ENCODE data around the gene SLC15A3. TPM values are rescaled to one million over a fixed set of nuclear protein-coding genes. Genes with fewer than 3 reads are reported as not detected.

SLC15A3 gene
- total RNA-seq, 1 donor from 2014 or later, result 66.3 TPM

GRCh38 chr11:60891103-60891741 is 60.8 kb downstream of the SLC15A3 start:
- no peak for FAIRE-seq
- DNase-seq (ENCODE audit: low read depth), result peak; percentile 15
- peaks cover 20% of the 10 kb centered on the region for H3K36me3 ChIP-seq (ENCODE audit: insufficient read depth, low read length)

DNA sequence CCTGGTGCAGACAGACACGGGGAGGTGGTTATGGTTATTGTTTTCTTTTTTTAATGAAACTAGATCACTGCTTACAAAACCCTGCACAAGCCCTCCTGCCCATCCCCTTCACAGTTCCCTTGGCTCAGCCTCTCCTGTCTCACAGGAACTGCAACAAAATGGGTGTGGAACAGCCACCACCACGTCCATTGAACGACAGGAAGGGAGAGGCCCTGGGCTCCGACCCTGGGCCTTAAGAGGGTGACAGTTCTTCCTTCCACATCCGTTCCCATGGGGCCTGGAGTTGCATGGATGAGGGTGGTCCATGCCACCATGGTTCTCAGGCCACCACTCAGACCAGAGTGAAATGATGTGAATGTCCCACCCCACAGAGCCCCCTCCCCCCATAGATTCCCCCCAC is 61.3 kb downstream of the SLC15A3 start:
- no peak overlapping the region for H2AFZ ChIP-seq (ENCODE audit: low read depth, low read length)
- no peaks in the 10 kb centered on the region for H3K9me3 ChIP-seq (ENCODE audit: insufficient read depth, low read depth, low read length)
- no peak for TF ChIP-seq CTCF (IDR thresholded peaks at IDR 0.05; ENCODE audit: insufficient read depth, low read depth, low read length)
- TF ChIP-seq EZH2 (IDR thresholded peaks at IDR 0.05; ENCODE audit: insufficient read depth, low read length), result no peak
- no peak overlapping the region for H3K4me3 ChIP-seq (ENCODE audit: insufficient read depth, low read depth, low read length)
- H3K4me2 ChIP-seq (ENCODE audit: low read length), result no peak overlapping the region
- H3K36me3 ChIP-seq (ENCODE audit: insufficient read depth, low read length), result peaks cover 15% of the 10 kb centered on the region
- Mint-ChIP-seq H3K9me3 (ENCODE audit: unreplicated experiment) (no peaks in the 10 kb centered on the region), H3K27ac (ENCODE audit: unreplicated experiment) (no peak overlapping the region), H3K36me3 (ENCODE audit: low read depth, unreplicated experiment) (peaks cover 5% of the 10 kb centered on the region), H3K4me3 (ENCODE audit: unreplicated experiment) (no peak overlapping the region), H3K27me3 (ENCODE audit: low read depth, unreplicated experiment) (no peaks in the 10 kb centered on the region), H3K4me1 (ENCODE audit: low read depth, unreplicated experiment) (no peaks in the 10 kb centered on the region)
- no peaks in the 10 kb centered on the region for H3K79me2 ChIP-seq (ENCODE audit: insufficient read depth, low read length)
- H3K27me3 ChIP-seq (ENCODE audit: insufficient read depth, low read length), result no peaks in the 10 kb centered on the region
- H3K9ac ChIP-seq (ENCODE audit: low read length), result no peak overlapping the region
- peaks cover 26% of the 10 kb centered on the region for H4K20me1 ChIP-seq (ENCODE audit: insufficient read depth, low read length)
- H3K27ac ChIP-seq (ENCODE audit: low read depth, low read length), result no peak overlapping the region
- FAIRE-seq (no peak), DNase-seq (ENCODE audit: low read depth) (no peak)
- no peaks in the 10 kb centered on the region for H3K4me1 ChIP-seq (ENCODE audit: insufficient read depth, low read length)

More at GRCh38 chr11:60891103-60891741, 60.8 kb downstream of the SLC15A3 start:
- Mint-ChIP-seq H3K4me3 (ENCODE audit: unreplicated experiment) (no peak overlapping the region), H3K9me3 (ENCODE audit: unreplicated experiment) (no peaks in the 10 kb centered on the region), H3K36me3 (ENCODE audit: low read depth, unreplicated experiment) (peaks cover 9% of the 10 kb centered on the region), H3K4me1 (ENCODE audit: low read depth, unreplicated experiment) (no peaks in the 10 kb centered on the region), H3K27ac (ENCODE audit: unreplicated experiment) (no peak overlapping the region), H3K27me3 (ENCODE audit: low read depth, unreplicated experiment) (no peaks in the 10 kb centered on the region)
- no peak overlapping the region for H3K4me2 ChIP-seq (ENCODE audit: low read length)
- H4K20me1 ChIP-seq (ENCODE audit: insufficient read depth, low read length), result peaks cover 27% of the 10 kb centered on the region
- no peak overlapping the region for H3K9ac ChIP-seq (ENCODE audit: low read length)
- no peaks in the 10 kb centered on the region for H3K79me2 ChIP-seq (ENCODE audit: insufficient read depth, low read length)
- H3K27me3 ChIP-seq (ENCODE audit: insufficient read depth, low read length), result no peaks in the 10 kb centered on the region
- H2AFZ ChIP-seq (ENCODE audit: low read depth, low read length), result no peak overlapping the region
- H3K4me1 ChIP-seq (ENCODE audit: insufficient read depth, low read length), result no peaks in the 10 kb centered on the region
- no peak overlapping the region for H3K27ac ChIP-seq (ENCODE audit: low read depth, low read length)
- TF ChIP-seq EZH2 (IDR thresholded peaks at IDR 0.05; ENCODE audit: insufficient read depth, low read length) (no peak), CTCF (IDR thresholded peaks at IDR 0.05; ENCODE audit: insufficient read depth, low read depth, low read length) (no peak)
- H3K9me3 ChIP-seq (ENCODE audit: insufficient read depth, low read depth, low read length), result no peaks in the 10 kb centered on the region
- H3K4me3 ChIP-seq (ENCODE audit: insufficient read depth, low read depth, low read length), result no peak overlapping the region

DNA sequence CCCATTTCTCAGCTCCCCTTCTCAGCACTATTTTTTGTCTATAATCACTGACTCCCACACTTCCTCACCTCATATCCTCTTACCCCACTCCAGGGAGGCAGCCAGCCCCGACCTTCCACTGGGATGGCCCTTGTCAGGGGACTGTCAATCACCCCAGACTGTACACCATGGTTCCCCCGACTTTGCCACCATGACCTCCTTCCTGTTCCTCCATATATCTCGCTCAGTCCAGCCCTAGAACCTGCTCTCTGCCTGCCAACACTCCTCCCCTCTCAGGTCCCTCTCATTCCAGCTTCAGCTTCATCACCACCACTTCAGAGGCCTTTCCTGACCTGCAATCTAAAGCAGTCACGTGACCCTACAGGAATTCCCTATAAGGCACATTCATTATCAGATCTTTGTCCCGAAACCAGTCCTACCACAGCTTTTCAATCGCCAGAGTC is 62.1 kb downstream of the SLC15A3 start:
- peaks cover 22% of the 10 kb centered on the region for H4K20me1 ChIP-seq (ENCODE audit: insufficient read depth, low read length)
- Mint-ChIP-seq H3K36me3 (ENCODE audit: low read depth, unreplicated experiment) (peaks cover 3% of the 10 kb centered on the region), H3K4me1 (ENCODE audit: low read depth, unreplicated experiment) (no peaks in the 10 kb centered on the region), H3K4me3 (ENCODE audit: unreplicated experiment) (no peak overlapping the region), H3K27ac (ENCODE audit: unreplicated experiment) (no peak overlapping the region), H3K9me3 (ENCODE audit: unreplicated experiment) (no peaks in the 10 kb centered on the region), H3K27me3 (ENCODE audit: low read depth, unreplicated experiment) (no peaks in the 10 kb centered on the region)
- FAIRE-seq (no peak), DNase-seq (ENCODE audit: low read depth) (no peak)
- H3K9me3 ChIP-seq (ENCODE audit: insufficient read depth, low read depth, low read length), result no peaks in the 10 kb centered on the region
- no peaks in the 10 kb centered on the region for H3K79me2 ChIP-seq (ENCODE audit: insufficient read depth, low read length)
- no peak overlapping the region for H3K9ac ChIP-seq (ENCODE audit: low read length)
- H3K4me3 ChIP-seq (ENCODE audit: insufficient read depth, low read depth, low read length), result no peak overlapping the region
- TF ChIP-seq CTCF (IDR thresholded peaks at IDR 0.05; ENCODE audit: insufficient read depth, low read depth, low read length), result no peak
- no peak for TF ChIP-seq EZH2 (IDR thresholded peaks at IDR 0.05; ENCODE audit: insufficient read depth, low read length)
- no peaks in the 10 kb centered on the region for H3K4me1 ChIP-seq (ENCODE audit: insufficient read depth, low read length)
- no peak overlapping the region for H3K4me2 ChIP-seq (ENCODE audit: low read length)
- H3K27ac ChIP-seq (ENCODE audit: low read depth, low read length), result no peak overlapping the region
- no peak overlapping the region for H2AFZ ChIP-seq (ENCODE audit: low read depth, low read length)
- peaks cover 10% of the 10 kb centered on the region for H3K36me3 ChIP-seq (ENCODE audit: insufficient read depth, low read length)
- H3K27me3 ChIP-seq (ENCODE audit: insufficient read depth, low read length), result no peaks in the 10 kb centered on the region

Measured in astrocyte (in vitro differentiated cells and primary cell).